D341Med (cell line): ENCODE data around the gene COPZ1.
"Not testable (repeated sequence)": the region's sequence is repeated elsewhere in the genome, so short reads cannot be mapped to it uniquely, and the experiment has no call there.

Source experiments
- DNase-seq: peaks from one replicate; pipeline ENCODE4 v3.0.0; 2012; ENCODE audit warnings: low spot score

Gene COPZ1

GRCh38 chr12:54324617-54325441 lies at the start of gene COPZ1:
Gene COPZ1 (plus strand): TSS chr12:54325131. CDS start chr12:54325164, 33 bp downstream.
- peak; percentile 92 for DNase-seq

- DNase-seq = no peak
These were observed 48.6 kb upstream of the COPZ1 start for GRCh38 chr12:54276368-54276767.

- DNase-seq = no peak
These were observed 47.1 kb upstream of the COPZ1 start for GRCh38 chr12:54277823-54278276.

GRCh38 chr12:54279227-54279631 lies 45.7 kb upstream of the COPZ1 start:
- DNase-seq = no peak

GRCh38 chr12:54279632-54280467 lies 45.1 kb upstream of the COPZ1 start, which contains the start of gene CBX5:
Gene CBX5 (minus strand): TSS chr12:54280122. CDS start chr12:54257650, 22,472 bp downstream.
- DNase-seq = peak; percentile 95

- DNase-seq = peak; percentile 88
These were observed 44.3 kb upstream of the COPZ1 start, which contains the start of gene HNRNPA1 for GRCh38 chr12:54280468-54281260. Gene HNRNPA1 (plus strand): TSS chr12:54280726. CDS start chr12:54280808, 82 bp downstream.

GRCh38 chr12:54281261-54281638 lies 43.7 kb upstream of the COPZ1 start:
- not testable (repeated sequence) for DNase-seq

- DNase-seq = not testable (repeated sequence)
These were observed 43.2 kb upstream of the COPZ1 start for GRCh38 chr12:54281694-54282093.

- DNase-seq = no peak
These were observed 41.9 kb upstream of the COPZ1 start for GRCh38 chr12:54282949-54283593.

GRCh38 chr12:54284070-54284780 lies 40.7 kb upstream of the COPZ1 start:
- DNase-seq = not testable (repeated sequence)

GRCh38 chr12:54285150-54286041 lies 39.5 kb upstream of the COPZ1 start:
- no peak for DNase-seq

- no peak for DNase-seq
These were observed 38.6 kb upstream of the COPZ1 start for GRCh38 chr12:54286042-54287030.

- DNase-seq = no peak
These were observed 37.4 kb upstream of the COPZ1 start for GRCh38 chr12:54287261-54288157.

GRCh38 chr12:54292083-54292930 lies 32.6 kb upstream of the COPZ1 start:
- no peak for DNase-seq

GRCh38 chr12:54292931-54293241 lies 32.0 kb upstream of the COPZ1 start:
- no peak for DNase-seq

GRCh38 chr12:54294152-54294952 lies 30.6 kb upstream of the COPZ1 start:
- peak; percentile 76 for DNase-seq
